GM23248 (cell line): ENCODE data around the gene SCAMP4. TPM values are rescaled to one million over a fixed set of nuclear protein-coding genes. Genes with fewer than 3 reads are reported as not detected.

Experiments used
- DNase-seq: peaks from one replicate; pipeline ENCODE4 v3.0.0-alpha.2; 2015
- H2AFZ ChIP-seq: fragments of 200-600 bp; sonication (generic); 2 replicates; pipeline ENCODE4 v1.6.1; 2016; ENCODE audit warnings: antibody characterized with exemption
- H3F3A ChIP-seq: fragments of 200-600 bp; sonication (generic); 2 replicates; pipeline ENCODE4 v1.6.1; 2016; ENCODE audit warnings: mild to moderate bottlenecking, antibody characterized with exemption, mixed run types; ENCODE audit not compliant: insufficient read depth
- H3K27ac ChIP-seq: fragments of 200-600 bp; sonication (generic); 2 replicates; pipeline ENCODE4 v1.5.1; 2016; ENCODE audit warnings: mild to moderate bottlenecking
- H3K27me3 ChIP-seq: fragments of 200-600 bp; sonication (generic); replicated peaks from 2 replicates; pipeline ENCODE4 v1.6.1; 2016; ENCODE audit warnings: mild to moderate bottlenecking; ENCODE audit not compliant: insufficient read depth
- H3K36me3 ChIP-seq: fragments of 200-600 bp; sonication (generic); 2 replicates; pipeline ENCODE4 v1.6.1; 2016; ENCODE audit warnings: low read depth, mild to moderate bottlenecking
- H3K4me1 ChIP-seq: fragments of 200-600 bp; sonication (generic); 2 replicates; pipeline ENCODE4 v1.6.1; 2016; ENCODE audit warnings: mild to moderate bottlenecking; ENCODE audit not compliant: insufficient read depth
- H3K4me2 ChIP-seq: fragments of 200-600 bp; sonication (generic); one replicate; pipeline ENCODE4 v1.6.1; 2016; ENCODE audit warnings: mild to moderate bottlenecking; ENCODE audit not compliant: unreplicated experiment
- H3K4me3 ChIP-seq: fragments of 200-600 bp; sonication (generic); 2 replicates; pipeline ENCODE4 v1.5.1; 2016; ENCODE audit warnings: mild to moderate bottlenecking
- H3K79me2 ChIP-seq: fragments of 200-600 bp; sonication (generic); 2 replicates; pipeline ENCODE4 v1.6.1; 2016; ENCODE audit warnings: mild to moderate bottlenecking; ENCODE audit not compliant: insufficient read depth
- H3K9ac ChIP-seq: fragments of 200-600 bp; sonication (generic); 2 replicates; pipeline ENCODE4 v1.6.1; 2016; ENCODE audit warnings: mild to moderate bottlenecking
- H3K9me2 ChIP-seq: fragments of 200-600 bp; sonication (generic); 2 replicates; pipeline ENCODE4 v1.6.1; 2016; ENCODE audit warnings: mixed run types, mild to moderate bottlenecking, moderate library complexity; ENCODE audit not compliant: insufficient read depth
- H3K9me3 ChIP-seq: fragments of 200-600 bp; sonication (generic); one replicate; pipeline ENCODE4 v1.6.1; 2017; ENCODE audit warnings: low read depth
- H4K20me1 ChIP-seq: fragments of 200-600 bp; sonication (generic); 2 replicates; pipeline ENCODE4 v1.6.0; 2016; ENCODE audit not compliant: insufficient read depth
- EZH2 ChIP-seq: fragments of 200-600 bp; sonication (generic); IDR thresholded peaks from 2 replicates; pipeline ENCODE4 v1.6.1; 2018; ENCODE audit warnings: antibody characterized with exemption, mild to moderate bottlenecking; ENCODE audit not compliant: insufficient read depth, poor library complexity, severe bottlenecking
- EZH2phosphoT487 ChIP-seq: fragments of 200-600 bp; sonication (generic); IDR thresholded peaks from 2 replicates; pipeline ENCODE4 v1.6.1; 2018; ENCODE audit warnings: antibody characterized with exemption, moderate library complexity, mild to moderate bottlenecking, low read depth; ENCODE audit not compliant: insufficient read depth
- WGBS, 2 experiments: methylation state at CpG; one replicate each; pipeline ENCODE4 v1.1.6; 2015 to 2017; ENCODE audit warnings: low lambda C conversion rate in 2 of 2, low coverage in 1 of 2; ENCODE audit errors: missing lambda C conversion rate in 2 of 2; 5-methylcytosine and 5-hydroxymethylcytosine counted together
- in situ Hi-C: fragments of 300-500 bp; cut with MboI; formaldehyde crosslinking; loops from 2 replicates; pipeline ENCODE4 v1.15.0; 2020
- polyA plus RNA-seq: library from polyadenylated mRNA; unstranded; fragments of >200 nt; fragmentation: Nextera tagmentation; extraction: Ambion mirVana; gene quantifications from 2 replicates; pipeline ENCODE4 v1.2.1, GENCODE V29; 2016
- total RNA-seq: library from RNA; depleted of rRNA; stranded (reverse); fragments of >200 nt; shearing (Covaris generic); gene quantifications from 2 replicates; pipeline ENCODE4 v1.2.3, GENCODE V29; 2014

The SCAMP4 gene
- total and polyA plus RNA-seq, 2 experiments from 2014 or later: 73.9 to 110 TPM

DNA sequence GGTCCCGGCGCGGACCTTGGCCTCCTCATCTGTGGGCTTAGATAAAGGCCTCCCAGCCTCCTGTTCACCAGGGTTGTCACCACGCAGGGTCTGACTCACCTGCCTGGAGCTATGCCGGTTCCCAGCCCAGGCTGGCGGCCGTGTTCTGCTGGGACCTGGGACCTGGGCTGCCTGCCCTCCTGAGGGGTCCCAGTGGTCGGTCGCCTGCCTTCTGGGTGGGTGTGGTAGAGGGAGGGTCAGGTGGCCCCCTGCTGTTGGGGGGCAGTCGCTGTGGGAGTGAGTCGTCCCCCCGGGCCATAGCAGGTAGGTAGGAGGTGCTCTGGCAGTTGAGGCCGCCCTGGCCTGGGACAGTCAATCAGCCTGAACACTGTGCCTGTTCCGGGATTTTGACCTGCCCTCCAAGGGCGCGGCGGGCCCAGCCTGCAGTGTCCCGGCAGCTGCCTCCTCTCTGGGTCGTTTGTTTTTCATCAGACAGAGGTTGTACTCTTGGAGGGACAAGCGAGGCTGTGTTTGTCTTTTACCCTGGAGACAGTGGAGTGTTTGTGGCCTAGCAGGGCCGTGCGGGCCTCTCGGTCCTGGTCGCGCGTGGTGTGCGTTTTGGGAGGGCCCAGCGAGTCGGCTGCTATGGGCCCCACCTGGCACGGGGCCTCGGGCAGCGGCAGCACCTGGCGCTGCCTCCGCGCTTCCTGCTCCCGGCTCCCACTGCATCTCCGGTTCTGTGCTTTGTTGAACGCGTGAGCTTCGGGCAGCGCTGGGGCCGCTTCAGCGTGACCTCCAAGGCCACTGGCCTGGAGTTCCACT is 2.6 kb downstream of the SCAMP4 start:
- H3F3A ChIP-seq: 0 out of 2 replicates have a peak, but pooled peaks cover 10% of the 10 kb centered on the region
- H3K9ac ChIP-seq: no peak overlapping the region
- TF ChIP-seq EZH2phosphoT487 (no peak), EZH2 (no peak)
- no peak overlapping the region for H3K4me3 ChIP-seq
- no peaks in the 10 kb centered on the region for H3K9me3 ChIP-seq
- H3K27ac ChIP-seq: no peak overlapping the region
- H3K4me2 ChIP-seq: no peak overlapping the region
- no peaks in the 10 kb centered on the region for H4K20me1 ChIP-seq
- no peaks in the 10 kb centered on the region for H3K36me3 ChIP-seq
- H3K4me1 ChIP-seq: peaks cover 6% of the 10 kb centered on the region; the same call in 1 of the 2 replicates
- H3K79me2 ChIP-seq: peaks cover 66% of the 10 kb centered on the region
- no peaks in the 10 kb centered on the region for H3K27me3 ChIP-seq
- DNase-seq: peak; percentile 32
- H3K9me2 ChIP-seq: no peaks in the 10 kb centered on the region
- in situ Hi-C loops: no loop called here
- WGBS, 2 experiments: 91 to 92% methylated on average over 40 to 43 of the region's 43 CpGs
- H2AFZ ChIP-seq: no peak overlapping the region

DNA sequence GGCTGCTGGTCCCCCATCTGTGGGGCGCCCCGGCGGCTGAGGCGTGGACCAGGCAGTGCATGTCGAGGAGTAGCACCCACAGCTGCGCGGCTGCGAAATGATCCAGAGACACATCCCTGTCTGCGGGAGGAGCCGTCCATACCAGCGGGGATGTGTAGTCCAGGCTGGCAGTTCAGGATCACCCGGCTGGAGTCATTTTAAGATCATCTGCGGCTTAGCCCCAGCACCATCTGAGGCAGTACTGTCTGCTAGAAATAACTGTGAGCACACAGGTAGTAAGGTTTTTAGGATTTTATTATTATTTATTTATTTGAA is 3.1 kb downstream of the SCAMP4 start:
- in situ Hi-C loops: no loop called here
- H4K20me1 ChIP-seq: no peaks in the 10 kb centered on the region
- no peak overlapping the region for H3K9ac ChIP-seq
- H3F3A ChIP-seq: 0 out of 2 replicates have a peak, but pooled peaks cover 7% of the 10 kb centered on the region
- H3K9me2 ChIP-seq: no peaks in the 10 kb centered on the region
- 85 to 90% methylated on average over 13 of the region's 13 CpGs for WGBS, 2 experiments
- H3K4me1 ChIP-seq: peaks cover 6% of the 10 kb centered on the region; the same call in 1 of the 2 replicates
- DNase-seq: no peak
- H2AFZ ChIP-seq: no peak overlapping the region
- H3K4me2 ChIP-seq: no peak overlapping the region
- no peaks in the 10 kb centered on the region for H3K9me3 ChIP-seq
- H3K4me3 ChIP-seq: no peak overlapping the region
- H3K79me2 ChIP-seq: peaks cover 72% of the 10 kb centered on the region
- H3K27me3 ChIP-seq: no peaks in the 10 kb centered on the region
- no peaks in the 10 kb centered on the region for H3K36me3 ChIP-seq
- TF ChIP-seq EZH2phosphoT487 (no peak), EZH2 (no peak)
- H3K27ac ChIP-seq: no peak overlapping the region

DNA sequence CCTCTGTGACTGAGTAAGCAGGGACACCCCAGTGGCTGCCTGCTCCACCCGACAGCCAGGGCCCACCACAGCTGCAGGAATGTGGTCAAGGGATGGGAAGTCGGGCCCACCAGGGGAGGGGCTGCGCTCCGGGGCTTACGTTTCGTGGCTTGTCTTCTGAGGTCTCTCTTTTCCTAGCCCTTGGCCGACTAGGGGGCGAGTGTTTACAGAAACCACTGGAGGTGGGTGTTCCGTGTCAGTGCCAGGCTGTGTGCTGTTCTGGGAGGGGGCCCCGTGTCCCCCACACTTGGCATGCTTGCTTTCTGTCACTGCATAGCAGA is 4.5 kb downstream of the SCAMP4 start:
- no peak for DNase-seq
- no peaks in the 10 kb centered on the region for H3K9me3 ChIP-seq
- no peaks in the 10 kb centered on the region for H3K36me3 ChIP-seq
- no peak overlapping the region for H2AFZ ChIP-seq
- TF ChIP-seq EZH2 (no peak), EZH2phosphoT487 (no peak)
- peaks cover 6% of the 10 kb centered on the region; the same call in 1 of the 2 replicates for H3K4me1 ChIP-seq
- no peak overlapping the region for H3K4me2 ChIP-seq
- peaks cover 84% of the 10 kb centered on the region for H3K79me2 ChIP-seq
- no peaks in the 10 kb centered on the region for H3K9me2 ChIP-seq
- H3K27ac ChIP-seq: peak overlapping the region; percentile 54
- H3K9ac ChIP-seq: peak overlapping the region; percentile 33; the same call in 1 of the 2 replicates
- no peaks in the 10 kb centered on the region for H3F3A ChIP-seq
- in situ Hi-C loops: no loop called here
- H4K20me1 ChIP-seq: no peaks in the 10 kb centered on the region
- no peaks in the 10 kb centered on the region for H3K27me3 ChIP-seq
- H3K4me3 ChIP-seq: no peak overlapping the region
- WGBS, 2 experiments: 48 to 51% methylated on average over 10 of the region's 10 CpGs

DNA sequence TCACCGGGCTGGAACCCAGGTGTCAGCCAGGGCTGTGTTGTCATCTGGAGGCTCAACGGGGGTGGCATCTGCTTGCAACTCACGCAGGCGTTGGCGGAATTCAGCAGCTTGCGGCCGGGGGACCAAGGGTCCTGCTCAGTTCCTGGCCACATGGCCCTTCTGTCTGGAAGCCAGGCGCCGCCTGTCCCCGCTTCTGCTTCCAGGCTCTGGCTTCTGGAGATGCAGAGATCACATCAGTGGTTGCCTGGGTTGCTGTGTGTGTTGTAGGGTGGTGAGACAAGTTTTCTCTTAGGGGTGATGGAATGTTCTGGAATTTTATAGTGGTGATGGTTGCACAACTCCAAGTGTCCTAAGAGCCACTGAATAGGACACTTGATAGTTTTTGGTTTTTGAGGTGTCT is 5.0 kb downstream of the SCAMP4 start:
- no peaks in the 10 kb centered on the region for H3K9me2 ChIP-seq
- no peak overlapping the region for H3K4me2 ChIP-seq
- H3K79me2 ChIP-seq: peaks cover 84% of the 10 kb centered on the region
- H2AFZ ChIP-seq: no peak overlapping the region
- TF ChIP-seq EZH2 (no peak), EZH2phosphoT487 (no peak)
- H3K27me3 ChIP-seq: no peaks in the 10 kb centered on the region
- WGBS, 2 experiments: 47 to 53% methylated on average over 10 of the region's 10 CpGs
- peak overlapping the region; percentile 54 for H3K27ac ChIP-seq
- H3K9ac ChIP-seq: peak overlapping the region; percentile 33; the same call in 1 of the 2 replicates
- in situ Hi-C loops: no loop called here
- peak; percentile 68 for DNase-seq
- H3K4me3 ChIP-seq: no peak overlapping the region
- no peaks in the 10 kb centered on the region for H3F3A ChIP-seq
- H3K36me3 ChIP-seq: no peaks in the 10 kb centered on the region
- no peaks in the 10 kb centered on the region for H3K9me3 ChIP-seq
- H4K20me1 ChIP-seq: no peaks in the 10 kb centered on the region
- peaks cover 6% of the 10 kb centered on the region; the same call in 1 of the 2 replicates for H3K4me1 ChIP-seq
